Natural killer cell (primary cell): Measurements from ENCODE around the gene GRID2. TPM values are rescaled to one million over a fixed set of nuclear protein-coding genes. Genes with fewer than 3 reads are reported as not detected.

Experiments used
- ATAC-seq, 3 donors: fragments of 150-1000 bp in 2 of 3; fragments of 200-7000 bp in 1 of 3; cut with Tn5 transposase; 1 replicate in 1 of 3; 2 replicates in 2 of 3; pipeline ENCODE4 v1.10.0; 2021; ENCODE audit warnings: mild to moderate bottlenecking in 2 of 3, moderate library complexity in 2 of 3
- DNase-seq, 2 donors: peaks; one replicate each; pipeline versions ENCODE4 v3.0.0 to v3.0.0-alpha.2; 2013 to 2021; ENCODE audit warnings: mixed read lengths in 1 of 2
- H3K27ac ChIP-seq: one replicate; pipeline ENCODE4 v1.5.1; 2013; ENCODE audit warnings: mild to moderate bottlenecking, low read length
- H3K27me3 ChIP-seq: one replicate; pipeline ENCODE4 v1.6.1; 2013; ENCODE audit warnings: low read length; ENCODE audit not compliant: control insufficient read depth, insufficient read depth
- H3K36me3 ChIP-seq: one replicate; pipeline ENCODE4 v1.6.1; 2013; ENCODE audit warnings: low read length; ENCODE audit not compliant: control insufficient read depth, insufficient read depth
- H3K4me1 ChIP-seq: one replicate; pipeline ENCODE4 v1.6.1; 2013; ENCODE audit warnings: low read length; ENCODE audit not compliant: control insufficient read depth, insufficient read depth
- H3K4me3 ChIP-seq: one replicate; pipeline ENCODE4 v1.5.1; 2013; ENCODE audit warnings: low read length
- H3K9me3 ChIP-seq: one replicate; pipeline ENCODE4 v1.6.1; 2013; ENCODE audit warnings: low read length; ENCODE audit not compliant: control insufficient read depth, insufficient read depth
- H3K27ac Mint-ChIP-seq, 2 donors: one replicate each; pipeline ENCODE4 v1.8.0; 2022; ENCODE audit warnings: mild to moderate bottlenecking in 2 of 2, mixed read lengths in 2 of 2, moderate library complexity in 1 of 2
- H3K27me3 Mint-ChIP-seq, 2 donors: one replicate each; pipeline ENCODE4 v1.8.0; 2022; ENCODE audit warnings: low read depth in 2 of 2, mixed read lengths in 2 of 2
- H3K36me3 Mint-ChIP-seq: one replicate; pipeline ENCODE4 v1.8.0; 2022; ENCODE audit warnings: mixed read lengths
- H3K4me1 Mint-ChIP-seq, 2 donors: one replicate each; pipeline ENCODE4 v1.8.0; 2022; ENCODE audit warnings: mixed read lengths in 2 of 2
- H3K4me3 Mint-ChIP-seq: one replicate; pipeline ENCODE4 v1.8.0; 2022; ENCODE audit warnings: mild to moderate bottlenecking, moderate library complexity, mixed read lengths
- H3K9me3 Mint-ChIP-seq, 2 donors: one replicate each; pipeline ENCODE4 v1.8.0; 2022; ENCODE audit warnings: mixed read lengths in 2 of 2
- WGBS: methylation state at CpG from one replicate; pipeline ENCODE4 v1.1.7; 2013; ENCODE audit warnings: missing lambda C conversion rate; ENCODE audit not compliant: insufficient coverage; 5-methylcytosine and 5-hydroxymethylcytosine counted together
- intact Hi-C: fragments of 100-400 bp; cut with micrococcal nuclease; formaldehyde crosslinking; loops from one replicate; pipeline ENCODE4 v1.14.2; 2022
- total RNA-seq, 4 donors: library from RNA; stranded (reverse); fragments of 120-200 nt in 1 of 4; gene quantifications; one replicate each; pipeline versions ENCODE4 v1.2.3 to v1.2.4, GENCODE V29; 2013 to 2022
- TF ChIP-seq, protein P1 (sequence below): fragments of 200-600 bp; IDR thresholded peaks from one replicate; pipeline ENCODE4 v1.8.0; 2022; ENCODE audit warnings: antibody characterized with exemption

Gene GRID2
- total RNA-seq, 3 donors from 2014 or later (not counting 1 experiment from before 2014, with no cell fraction given) = not detected

DNA sequence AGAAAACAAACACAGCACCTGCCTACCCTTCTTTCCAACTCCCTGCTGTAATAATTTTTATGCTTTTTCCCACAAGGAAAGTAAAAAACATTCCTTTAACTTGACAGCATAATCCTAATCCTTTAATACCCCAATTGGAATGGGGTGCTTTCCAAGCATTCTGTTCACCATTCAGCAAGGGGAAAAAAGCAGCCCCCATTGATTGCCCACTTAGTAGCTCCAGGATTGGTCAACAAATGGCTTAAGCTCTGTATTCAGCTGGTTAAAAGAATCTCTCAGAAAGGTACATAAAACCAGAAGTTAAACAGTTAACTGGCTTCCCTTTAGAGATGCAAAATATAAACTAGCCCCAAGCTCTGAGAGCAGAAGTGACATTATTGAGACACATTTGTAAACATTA is 1330.0 kb downstream of the GRID2 start:
- H3K9me3 Mint-ChIP-seq = peaks cover 5 to 8% of the 10 kb centered on the region in 2 donors
- Histone ChIP-seq H3K9me3 (no peaks in the 10 kb centered on the region), H3K4me1 (no peaks in the 10 kb centered on the region), H3K27me3 (no peaks in the 10 kb centered on the region), H3K4me3 (no peak overlapping the region), H3K36me3 (no peaks in the 10 kb centered on the region), H3K27ac (no peak overlapping the region)
- TF ChIP-seq, protein P1, sequence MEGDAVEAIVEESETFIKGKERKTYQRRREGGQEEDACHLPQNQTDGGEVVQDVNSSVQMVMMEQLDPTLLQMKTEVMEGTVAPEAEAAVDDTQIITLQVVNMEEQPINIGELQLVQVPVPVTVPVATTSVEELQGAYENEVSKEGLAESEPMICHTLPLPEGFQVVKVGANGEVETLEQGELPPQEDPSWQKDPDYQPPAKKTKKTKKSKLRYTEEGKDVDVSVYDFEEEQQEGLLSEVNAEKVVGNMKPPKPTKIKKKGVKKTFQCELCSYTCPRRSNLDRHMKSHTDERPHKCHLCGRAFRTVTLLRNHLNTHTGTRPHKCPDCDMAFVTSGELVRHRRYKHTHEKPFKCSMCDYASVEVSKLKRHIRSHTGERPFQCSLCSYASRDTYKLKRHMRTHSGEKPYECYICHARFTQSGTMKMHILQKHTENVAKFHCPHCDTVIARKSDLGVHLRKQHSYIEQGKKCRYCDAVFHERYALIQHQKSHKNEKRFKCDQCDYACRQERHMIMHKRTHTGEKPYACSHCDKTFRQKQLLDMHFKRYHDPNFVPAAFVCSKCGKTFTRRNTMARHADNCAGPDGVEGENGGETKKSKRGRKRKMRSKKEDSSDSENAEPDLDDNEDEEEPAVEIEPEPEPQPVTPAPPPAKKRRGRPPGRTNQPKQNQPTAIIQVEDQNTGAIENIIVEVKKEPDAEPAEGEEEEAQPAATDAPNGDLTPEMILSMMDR = no peak
- no peaks in the 10 kb centered on the region for H3K4me1 Mint-ChIP-seq
- H3K27me3 Mint-ChIP-seq = no peaks in the 10 kb centered on the region
- intact Hi-C loops = no loop called here
- no peak for DNase-seq
- no peak overlapping the region for H3K4me3 Mint-ChIP-seq
- H3K36me3 Mint-ChIP-seq = peaks cover 5% of the 10 kb centered on the region
- ATAC-seq = no peak
- no peak overlapping the region for H3K27ac Mint-ChIP-seq

GRCh38 chr4:93635943-93636342 is 1332.2 kb downstream of the GRID2 start:
- Histone ChIP-seq H3K4me1 (no peaks in the 10 kb centered on the region), H3K36me3 (no peaks in the 10 kb centered on the region), H3K27ac (no peak overlapping the region), H3K4me3 (no peak overlapping the region), H3K27me3 (no peaks in the 10 kb centered on the region), H3K9me3 (no peaks in the 10 kb centered on the region)
- H3K4me1 Mint-ChIP-seq = no peaks in the 10 kb centered on the region
- intact Hi-C loops = no loop called here
- H3K4me3 Mint-ChIP-seq = no peak overlapping the region
- no peak for DNase-seq
- no peaks in the 10 kb centered on the region for H3K27me3 Mint-ChIP-seq
- H3K9me3 Mint-ChIP-seq = peaks cover 5 to 8% of the 10 kb centered on the region in 2 donors
- ATAC-seq = no peak
- H3K36me3 Mint-ChIP-seq = peaks cover 5% of the 10 kb centered on the region
- no peak overlapping the region for H3K27ac Mint-ChIP-seq
- TF ChIP-seq, protein P1 = no peak

GRCh38 chr4:93645120-93645519 is 1341.4 kb downstream of the GRID2 start:
- peaks cover 5 to 9% of the 10 kb centered on the region in 2 donors for H3K9me3 Mint-ChIP-seq
- intact Hi-C loops = no loop called here
- 88% methylated on average over 3 of the region's 3 CpGs for WGBS
- Histone ChIP-seq H3K4me3 (no peak overlapping the region), H3K27me3 (no peaks in the 10 kb centered on the region), H3K27ac (no peak overlapping the region), H3K4me1 (no peaks in the 10 kb centered on the region), H3K9me3 (no peaks in the 10 kb centered on the region), H3K36me3 (no peaks in the 10 kb centered on the region)
- H3K27ac Mint-ChIP-seq = no peak overlapping the region
- TF ChIP-seq, protein P1 = no peak
- H3K4me1 Mint-ChIP-seq = no peaks in the 10 kb centered on the region
- no peak overlapping the region for H3K4me3 Mint-ChIP-seq
- H3K27me3 Mint-ChIP-seq = no peaks in the 10 kb centered on the region
- no peak for DNase-seq
- H3K36me3 Mint-ChIP-seq = no peaks in the 10 kb centered on the region
- ATAC-seq = no peak

DNA sequence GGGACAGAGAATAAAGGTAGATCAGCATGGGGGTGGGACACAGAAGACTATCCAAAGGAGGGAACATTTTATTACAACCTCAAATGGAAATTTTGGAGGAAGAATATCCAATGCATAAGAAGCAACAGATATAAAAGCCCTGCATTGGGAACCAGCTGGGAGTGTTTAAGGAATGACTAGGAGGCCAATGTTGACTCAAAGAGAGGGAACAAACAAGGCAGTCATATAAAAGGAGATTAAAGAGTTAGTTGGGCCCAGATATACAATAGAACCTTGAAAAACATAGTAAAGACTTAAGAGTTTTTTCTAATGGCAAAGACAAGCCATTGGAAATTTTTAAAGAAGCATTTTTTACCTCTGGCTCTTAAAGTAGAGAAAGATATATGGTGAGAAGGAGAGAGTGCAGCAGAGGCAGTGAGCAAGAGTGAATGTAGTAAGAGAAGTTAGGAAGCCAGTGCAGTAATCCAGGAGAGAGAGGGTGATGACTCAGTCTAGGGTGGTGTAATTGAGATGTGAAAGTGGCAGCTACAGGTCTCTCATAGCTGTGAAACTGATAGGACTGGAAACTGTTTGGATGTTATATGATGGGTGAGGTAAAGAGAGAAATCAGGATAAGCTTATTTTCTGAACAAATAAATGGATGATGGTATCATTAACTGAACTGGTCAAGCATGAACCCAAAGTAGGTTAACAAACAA is 1342.6 kb downstream of the GRID2 start:
- ATAC-seq = no peak
- Histone ChIP-seq H3K9me3 (no peaks in the 10 kb centered on the region), H3K36me3 (no peaks in the 10 kb centered on the region), H3K4me1 (no peaks in the 10 kb centered on the region), H3K27ac (no peak overlapping the region), H3K27me3 (no peaks in the 10 kb centered on the region), H3K4me3 (no peak overlapping the region)
- Mint-ChIP-seq H3K4me1 (no peaks in the 10 kb centered on the region), H3K4me3 (no peak overlapping the region), H3K9me3 (peaks cover 5 to 9% of the 10 kb centered on the region in 2 donors), H3K36me3 (no peaks in the 10 kb centered on the region), H3K27me3 (no peaks in the 10 kb centered on the region), H3K27ac (no peak overlapping the region)
- TF ChIP-seq, protein P1 = no peak
- intact Hi-C loops = no loop called here
- DNase-seq = no peak
